CD4-positive, alpha-beta T cell treated with Interleukin-17A for 4 hours (primary cell): Measurements from ENCODE around the gene KREMEN1.

Experiments used
- DNase-seq: peaks from one replicate; pipeline ENCODE4 v3.0.0-alpha.2; 2020; ENCODE audit warnings: mixed read lengths

KREMEN1 gene

GRCh38 chr22:29134448-29134847 lies 61.6 kb downstream of the KREMEN1 start:
- DNase-seq = no peak

- no peak for DNase-seq
Measured at GRCh38 chr22:29136782-29137700, 64.2 kb downstream of the KREMEN1 start.

- DNase-seq = no peak
Measured at GRCh38 chr22:29138556-29139305, 65.9 kb downstream of the KREMEN1 start.

- no peak for DNase-seq
Measured at GRCh38 chr22:29139965-29140782, 67.3 kb downstream of the KREMEN1 start.

GRCh38 chr22:29141078-29141688 lies 68.3 kb downstream of the KREMEN1 start:
- no peak for DNase-seq

- DNase-seq = no peak
Measured at GRCh38 chr22:29142116-29142515, 69.3 kb downstream of the KREMEN1 start.

- DNase-seq = no peak
Measured at GRCh38 chr22:29143941-29144785, 71.3 kb downstream of the KREMEN1 start.

GRCh38 chr22:29144786-29145160 lies 71.9 kb downstream of the KREMEN1 start:
- DNase-seq = no peak

GRCh38 chr22:29145321-29146072 lies 72.7 kb downstream of the KREMEN1 start:
- DNase-seq = no peak

GRCh38 chr22:29146091-29146560 lies 73.3 kb downstream of the KREMEN1 start:
- DNase-seq = no peak

- no peak for DNase-seq
Measured at GRCh38 chr22:29146771-29147170, 73.9 kb downstream of the KREMEN1 start.

GRCh38 chr22:29147331-29147899 lies 74.6 kb downstream of the KREMEN1 start:
- DNase-seq = no peak

- DNase-seq = no peak
Measured at GRCh38 chr22:29148036-29148435, 75.2 kb downstream of the KREMEN1 start.

GRCh38 chr22:29148826-29149225 lies 76.0 kb downstream of the KREMEN1 start:
- no peak for DNase-seq

- DNase-seq = no peak
Measured at GRCh38 chr22:29149841-29150555, 77.2 kb downstream of the KREMEN1 start.

- DNase-seq = no peak
Measured at GRCh38 chr22:29150701-29151100, 77.9 kb downstream of the KREMEN1 start.

- DNase-seq = no peak
Measured at GRCh38 chr22:29151316-29151715, 78.5 kb downstream of the KREMEN1 start.

GRCh38 chr22:29152045-29152953 lies 79.5 kb downstream of the KREMEN1 start:
- no peak for DNase-seq
